GM19463 (cell line): ENCODE data around the gene DKC1.
"Not testable (repeated sequence)": the region's sequence is repeated elsewhere in the genome, so short reads cannot be mapped to it uniquely, and the experiment has no call there.

Experiments
- ATAC-seq: cut with Tn5 transposase; IDR thresholded peaks from one replicate; pipeline ENCODE4 v1.9.1; 2021; ENCODE audit warnings: mild to moderate bottlenecking, moderate library complexity; ENCODE audit not compliant: unreplicated experiment

The DKC1 gene

GRCh38 chrX:154817048-154817618 is 54.5 kb downstream of the DKC1 start:
- ATAC-seq, result not testable (repeated sequence)

DNA sequence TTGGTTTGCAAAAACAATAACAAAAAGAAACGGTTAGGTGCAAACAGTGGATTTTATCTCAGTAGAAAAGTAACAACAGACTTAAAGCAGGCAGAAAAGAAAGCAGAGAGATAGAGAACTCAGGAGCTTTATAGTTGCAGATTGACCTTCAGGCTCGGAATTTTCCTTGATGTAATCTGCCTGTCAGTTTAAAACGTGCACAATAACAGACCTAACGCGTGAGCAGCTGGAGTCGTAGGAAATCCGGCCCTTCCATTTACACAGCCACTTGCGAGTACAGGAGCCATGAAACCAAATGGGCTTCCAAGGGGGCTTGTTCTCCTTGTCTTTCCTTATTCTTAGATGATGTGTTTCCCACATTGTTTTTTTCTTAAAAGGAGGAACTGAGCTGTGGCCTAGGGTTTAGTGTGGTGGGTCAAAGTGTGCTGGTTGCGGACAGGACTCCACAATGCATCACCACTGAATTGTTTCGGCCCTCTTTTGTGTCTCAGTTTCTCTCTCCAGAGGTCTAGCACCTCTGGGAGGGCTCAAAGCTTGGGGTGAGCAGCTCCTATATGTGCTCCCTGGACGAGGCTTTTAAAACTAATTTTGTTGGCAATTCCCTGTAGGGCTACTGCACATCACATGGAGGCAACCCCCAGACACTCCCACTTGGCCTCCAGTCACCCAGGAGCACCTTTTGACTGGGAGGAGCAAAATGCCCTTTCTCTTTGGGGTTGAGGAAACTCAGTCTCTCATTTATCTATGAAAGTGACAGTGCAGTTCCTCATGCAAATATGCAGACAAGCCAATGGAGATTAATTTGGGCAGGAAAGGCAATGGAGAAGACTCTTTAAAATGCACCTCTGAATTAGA is 56.5 kb downstream of the DKC1 start:
- peak; percentile 44 for ATAC-seq

- peak; percentile 61 for ATAC-seq
These were observed 57.2 kb downstream of the DKC1 start for GRCh38 chrX:154819771-154820341.

DNA sequence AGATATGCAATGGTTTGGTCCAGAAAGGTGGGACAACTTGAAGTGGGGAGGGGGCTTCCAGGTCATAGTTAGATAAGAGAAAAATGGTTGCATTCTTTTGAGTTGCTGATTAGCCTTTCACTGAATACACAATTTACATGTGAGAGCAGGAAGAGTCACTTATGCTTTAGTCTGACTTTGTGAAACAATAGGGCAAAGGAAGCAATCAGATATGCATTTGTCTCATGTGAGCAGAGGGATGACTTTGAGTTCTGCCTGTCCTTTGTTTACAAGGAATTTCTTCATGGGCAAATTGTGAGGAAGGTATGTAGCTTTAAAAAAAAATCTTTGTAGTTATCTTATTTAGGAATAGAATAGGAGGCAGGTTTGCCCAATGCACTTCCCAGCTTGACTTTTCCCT is 58.9 kb downstream of the DKC1 start:
- no peak for ATAC-seq

DNA sequence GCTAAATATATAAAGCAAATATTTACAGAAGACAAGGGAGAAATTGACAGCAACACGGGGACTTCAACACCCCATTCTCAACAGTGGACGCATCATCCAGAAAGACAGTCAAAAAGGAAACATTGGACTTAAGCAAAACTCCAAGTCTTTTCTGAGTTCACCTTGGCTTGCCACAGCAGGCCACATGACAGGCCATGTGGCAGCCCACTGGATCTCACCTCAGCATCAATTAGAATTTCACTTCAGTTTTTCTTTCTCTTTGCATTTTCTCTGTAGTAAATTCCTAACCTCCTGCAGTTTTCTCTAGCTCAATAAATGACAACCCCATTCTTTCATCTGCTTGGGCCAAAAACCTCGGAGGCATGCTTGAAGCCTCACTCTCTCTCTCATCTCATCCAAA is 59.4 kb downstream of the DKC1 start:
- no peak for ATAC-seq

- ATAC-seq, result no peak
These were observed 62.0 kb downstream of the DKC1 start for GRCh38 chrX:154824638-154825037.

- not testable (repeated sequence) for ATAC-seq
These were observed 62.9 kb downstream of the DKC1 start for GRCh38 chrX:154825586-154825985.
